Activated naive CD8-positive, alpha-beta T cell (primary cell): Measurements from ENCODE around the gene PLXNB2.

Source experiments
- H3K27ac Mint-ChIP-seq: one replicate; pipeline ENCODE4 v1.8.0; 2021; ENCODE audit warnings: mixed read lengths
- H3K27me3 Mint-ChIP-seq: one replicate; pipeline ENCODE4 v1.8.0; 2021; ENCODE audit warnings: mixed read lengths
- H3K36me3 Mint-ChIP-seq: one replicate; pipeline ENCODE4 v1.8.0; 2021; ENCODE audit warnings: mixed read lengths
- H3K4me1 Mint-ChIP-seq: one replicate; pipeline ENCODE4 v1.8.0; 2021; ENCODE audit warnings: low read depth, mixed read lengths
- H3K4me3 Mint-ChIP-seq: one replicate; pipeline ENCODE4 v1.8.0; 2021; ENCODE audit warnings: mild to moderate bottlenecking, mixed read lengths
- H3K9me3 Mint-ChIP-seq: one replicate; pipeline ENCODE4 v1.8.0; 2021; ENCODE audit warnings: low read depth, mixed read lengths

PLXNB2 gene

GRCh38 chr22:50225200-50225969 lies 82.1 kb downstream of the PLXNB2 start:
- H3K36me3 Mint-ChIP-seq: peaks cover 2% of the 10 kb centered on the region

More at GRCh38 chr22:50225200-50225969, 82.1 kb downstream of the PLXNB2 start:
- Mint-ChIP-seq H3K27me3 (no peaks in the 10 kb centered on the region), H3K27ac (no peak overlapping the region), H3K9me3 (no peaks in the 10 kb centered on the region), H3K4me1 (peaks cover 1% of the 10 kb centered on the region), H3K4me3 (no peak overlapping the region)
